GM12891 (cell line): ENCODE data around the gene MAST2.
A peak's percentile ranks its signal among the peaks of the same experiment; 100 is the strongest.

ENCODE experiments used
- DNase-seq: peaks from one replicate; pipeline ENCODE4 v3.0.0; 2011; ENCODE audit warnings: low spot score; ENCODE audit not compliant: insufficient read length
- FAIRE-seq: peaks from 2 replicates; lab custom pipeline; 2011; peaks lifted over from hg19 to GRCh38; lab: Jason Lieb, UNC
- PAX5 ChIP-seq: IDR thresholded peaks from 2 replicates; pipeline ENCODE4 v1.6.1; 2011; ENCODE audit warnings: low read length, moderate library complexity, mild to moderate bottlenecking; ENCODE audit not compliant: insufficient read depth, severe bottlenecking
- POLR2A ChIP-seq: IDR thresholded peaks from 2 replicates; pipeline ENCODE4 v1.6.1; 2011; ENCODE audit warnings: low read depth, low read length, control low read depth
- POLR2AphosphoS5 ChIP-seq: IDR thresholded peaks from 2 replicates; pipeline ENCODE4 v1.6.1; 2011; ENCODE audit warnings: low read depth, low read length, control low read depth
- POU2F2 ChIP-seq: IDR thresholded peaks from 2 replicates; pipeline ENCODE4 v1.6.1; 2011; ENCODE audit warnings: low read depth, mild to moderate bottlenecking, control low read depth, low read length, moderate library complexity
- SPI1 ChIP-seq: IDR thresholded peaks from 2 replicates; pipeline ENCODE4 v1.6.1; 2011; ENCODE audit warnings: low read depth, low read length, control low read depth
- TAF1 ChIP-seq: IDR thresholded peaks from 2 replicates; pipeline ENCODE4 v1.6.1; 2011; ENCODE audit warnings: low read depth, low read length, control low read depth

The MAST2 gene

DNA sequence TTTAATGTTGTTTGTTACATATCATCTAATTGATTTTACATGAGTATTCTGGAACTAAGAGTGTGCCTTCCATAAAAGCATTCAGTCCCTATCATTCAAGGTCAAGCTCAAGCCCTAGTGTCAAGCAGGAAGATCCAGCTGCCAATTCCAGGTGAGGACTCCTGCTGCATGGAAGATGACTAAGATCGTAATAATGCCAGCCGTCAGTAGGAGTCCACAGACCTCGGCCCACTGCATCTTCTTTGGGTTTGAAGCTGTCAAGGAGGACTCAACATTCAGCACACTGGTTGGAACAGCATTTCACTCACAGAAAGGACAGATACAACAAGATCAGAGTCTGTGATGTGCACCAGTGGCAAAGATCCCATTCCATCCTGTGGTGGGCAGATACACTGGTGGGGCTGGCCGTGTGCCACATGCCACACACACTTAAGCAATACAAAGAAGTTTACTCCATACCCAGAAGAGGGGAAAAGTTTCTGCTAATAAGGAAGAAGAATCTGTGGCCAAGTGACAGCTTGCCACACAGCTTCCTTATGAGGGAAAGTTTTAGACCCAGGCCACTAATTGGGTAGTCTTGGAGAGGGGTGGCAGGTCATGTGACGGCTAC lies 168.6 kb downstream of the MAST2 start:
- peak; percentile 13 for FAIRE-seq
- no peak for DNase-seq
- TF ChIP-seq PAX5 (no peak), SPI1 (no peak), POU2F2 (no peak), POLR2A (no peak), TAF1 (no peak), POLR2AphosphoS5 (no peak)

DNA sequence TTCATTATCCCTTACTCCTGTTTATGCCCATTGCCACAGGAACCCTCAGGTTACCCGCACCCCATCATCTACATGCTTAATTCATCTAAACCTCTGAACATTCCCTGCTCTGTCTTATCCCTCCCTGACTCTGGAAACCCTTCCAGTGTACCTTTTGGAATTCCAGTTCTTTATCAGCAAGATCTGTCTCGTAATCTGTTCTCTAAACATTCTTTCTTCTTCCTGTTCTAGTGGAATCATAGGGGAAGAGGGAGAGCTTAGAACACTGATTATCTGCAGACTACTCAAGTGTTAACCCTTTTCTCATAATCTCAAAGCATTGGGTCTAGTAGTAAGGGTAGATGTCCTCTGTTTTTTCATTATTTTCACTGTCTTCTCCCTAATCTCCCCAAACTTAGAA lies 169.2 kb downstream of the MAST2 start:
- DNase-seq (no peak), FAIRE-seq (no peak)
- TF ChIP-seq POLR2AphosphoS5, result no peak
- TF ChIP-seq POLR2A, result no peak
- TF ChIP-seq PAX5, result no peak
- TF ChIP-seq POU2F2, result no peak
- TF ChIP-seq SPI1, result no peak
- TF ChIP-seq TAF1, result no peak

- TF ChIP-seq POU2F2, result no peak
- no peak for TF ChIP-seq TAF1
- FAIRE-seq (no peak), DNase-seq (no peak)
Measured at GRCh38 chr1:45973121-45973520, 169.7 kb downstream of the MAST2 start.

GRCh38 chr1:45974541-45975269 lies 171.3 kb downstream of the MAST2 start:
- TF ChIP-seq SPI1, result no peak
- TF ChIP-seq POLR2A, result no peak
- no peak for TF ChIP-seq PAX5
- no peak for TF ChIP-seq POU2F2
- TF ChIP-seq POLR2AphosphoS5, result no peak
- no peak for TF ChIP-seq TAF1
- FAIRE-seq, result peak; percentile 76
- no peak for DNase-seq

- FAIRE-seq (no peak), DNase-seq (no peak)
Measured at GRCh38 chr1:45976623-45977022, 173.2 kb downstream of the MAST2 start.

GRCh38 chr1:45979074-45979777 lies 175.8 kb downstream of the MAST2 start:
- DNase-seq (no peak), FAIRE-seq (no peak)
- TF ChIP-seq PAX5, result no peak
- TF ChIP-seq POU2F2, result no peak
- TF ChIP-seq POLR2AphosphoS5, result no peak
- TF ChIP-seq TAF1, result no peak
- no peak for TF ChIP-seq POLR2A

More at GRCh38 chr1:45976623-45977022, 173.2 kb downstream of the MAST2 start:
- TF ChIP-seq TAF1, result no peak
- no peak for TF ChIP-seq SPI1
- no peak for TF ChIP-seq POLR2AphosphoS5
- no peak for TF ChIP-seq POLR2A
- TF ChIP-seq POU2F2, result no peak
- no peak for TF ChIP-seq PAX5

DNA sequence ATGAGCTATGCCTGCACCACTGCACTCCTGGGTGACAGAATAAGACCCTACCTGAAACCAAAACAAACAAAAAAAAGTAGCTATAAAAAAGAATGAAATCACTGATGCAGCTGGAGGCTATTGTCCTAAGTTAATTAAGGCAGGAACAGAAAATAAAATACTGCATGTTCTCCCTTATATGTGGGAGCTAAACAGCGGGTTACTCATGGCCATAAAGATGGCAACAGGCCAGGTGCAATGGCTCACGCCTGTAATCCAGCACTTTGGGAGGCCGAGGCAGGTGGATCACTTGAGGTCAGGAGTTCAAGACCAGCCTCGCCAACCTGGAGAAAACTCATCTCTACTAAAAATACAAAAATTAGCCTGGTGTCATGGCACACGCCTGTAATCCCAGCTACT lies 176.4 kb downstream of the MAST2 start:
- no peak for FAIRE-seq
- no peak for DNase-seq
- TF ChIP-seq POLR2A (no peak), POU2F2 (no peak), POLR2AphosphoS5 (no peak)

- no peak for TF ChIP-seq POU2F2
- TF ChIP-seq PAX5, result no peak
- no peak for TF ChIP-seq POLR2A
- no peak for TF ChIP-seq TAF1
- TF ChIP-seq POLR2AphosphoS5, result no peak
- no peak for TF ChIP-seq SPI1
- FAIRE-seq, result no peak
- DNase-seq, result no peak
Measured at GRCh38 chr1:45982359-45982758, 178.9 kb downstream of the MAST2 start.

DNA sequence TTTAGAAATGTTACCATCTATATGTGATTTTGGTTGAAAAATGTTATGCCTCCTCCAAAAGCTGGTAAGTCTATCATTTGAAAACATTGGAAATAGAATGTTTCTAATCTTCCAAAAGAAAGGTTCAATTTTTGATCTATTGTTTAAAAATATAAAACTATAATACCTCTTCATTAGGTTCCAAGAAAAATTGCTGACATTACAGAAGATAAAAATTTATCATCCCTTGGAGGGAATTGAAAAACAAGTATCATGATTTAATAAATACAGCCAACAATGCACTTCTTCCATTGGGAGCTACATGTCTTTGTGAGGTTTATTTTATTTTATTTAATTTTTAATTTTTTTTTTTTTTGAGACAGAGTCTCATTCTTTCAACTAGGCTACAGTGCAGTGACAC lies 180.6 kb downstream of the MAST2 start:
- DNase-seq (no peak), FAIRE-seq (no peak)
- TF ChIP-seq POLR2AphosphoS5 (no peak), POLR2A (no peak), SPI1 (no peak), POU2F2 (no peak), TAF1 (no peak), PAX5 (no peak)

GRCh38 chr1:45987204-45987603 lies 183.8 kb downstream of the MAST2 start:
- TF ChIP-seq POLR2AphosphoS5, result no peak
- TF ChIP-seq TAF1, result no peak
- TF ChIP-seq PAX5, result no peak
- no peak for TF ChIP-seq SPI1
- TF ChIP-seq POU2F2, result no peak
- TF ChIP-seq POLR2A, result no peak
- no peak for DNase-seq
- FAIRE-seq, result no peak
